ENCODE results near the gene LRAT. TPM values are rescaled to one million over a fixed set of nuclear protein-coding genes. Genes with fewer than 3 reads are reported as not detected.

The LRAT gene
- total RNA-seq, 1 experiment from 2014 or later: not detected

DNA sequence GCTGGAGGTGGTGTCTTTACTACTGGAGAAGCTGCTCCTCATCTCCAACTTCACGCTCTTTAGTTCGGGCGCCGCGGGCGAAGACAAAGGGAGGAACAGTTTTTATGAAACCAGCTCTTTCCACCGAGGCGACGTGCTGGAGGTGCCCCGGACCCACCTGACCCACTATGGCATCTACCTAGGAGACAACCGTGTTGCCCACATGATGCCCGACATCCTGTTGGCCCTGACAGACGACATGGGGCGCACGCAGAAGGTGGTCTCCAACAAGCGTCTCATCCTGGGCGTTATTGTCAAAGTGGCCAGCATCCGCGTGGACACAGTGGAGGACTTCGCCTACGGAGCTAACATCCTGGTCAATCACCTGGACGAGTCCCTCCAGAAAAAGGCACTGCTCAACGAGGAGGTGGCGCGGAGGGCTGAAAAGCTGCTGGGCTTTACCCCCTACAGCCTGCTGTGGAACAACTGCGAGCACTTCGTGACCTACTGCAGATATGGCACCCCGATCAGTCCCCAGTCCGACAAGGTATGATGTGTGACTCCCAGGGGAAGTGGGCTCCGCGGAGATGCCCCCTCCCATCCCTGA is 634 bp downstream of the LRAT start:
- TF ChIP-seq, protein P1, sequence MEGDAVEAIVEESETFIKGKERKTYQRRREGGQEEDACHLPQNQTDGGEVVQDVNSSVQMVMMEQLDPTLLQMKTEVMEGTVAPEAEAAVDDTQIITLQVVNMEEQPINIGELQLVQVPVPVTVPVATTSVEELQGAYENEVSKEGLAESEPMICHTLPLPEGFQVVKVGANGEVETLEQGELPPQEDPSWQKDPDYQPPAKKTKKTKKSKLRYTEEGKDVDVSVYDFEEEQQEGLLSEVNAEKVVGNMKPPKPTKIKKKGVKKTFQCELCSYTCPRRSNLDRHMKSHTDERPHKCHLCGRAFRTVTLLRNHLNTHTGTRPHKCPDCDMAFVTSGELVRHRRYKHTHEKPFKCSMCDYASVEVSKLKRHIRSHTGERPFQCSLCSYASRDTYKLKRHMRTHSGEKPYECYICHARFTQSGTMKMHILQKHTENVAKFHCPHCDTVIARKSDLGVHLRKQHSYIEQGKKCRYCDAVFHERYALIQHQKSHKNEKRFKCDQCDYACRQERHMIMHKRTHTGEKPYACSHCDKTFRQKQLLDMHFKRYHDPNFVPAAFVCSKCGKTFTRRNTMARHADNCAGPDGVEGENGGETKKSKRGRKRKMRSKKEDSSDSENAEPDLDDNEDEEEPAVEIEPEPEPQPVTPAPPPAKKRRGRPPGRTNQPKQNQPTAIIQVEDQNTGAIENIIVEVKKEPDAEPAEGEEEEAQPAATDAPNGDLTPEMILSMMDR (IDR thresholded peaks at IDR 0.05): no peak
- TF ChIP-seq, protein P2, sequence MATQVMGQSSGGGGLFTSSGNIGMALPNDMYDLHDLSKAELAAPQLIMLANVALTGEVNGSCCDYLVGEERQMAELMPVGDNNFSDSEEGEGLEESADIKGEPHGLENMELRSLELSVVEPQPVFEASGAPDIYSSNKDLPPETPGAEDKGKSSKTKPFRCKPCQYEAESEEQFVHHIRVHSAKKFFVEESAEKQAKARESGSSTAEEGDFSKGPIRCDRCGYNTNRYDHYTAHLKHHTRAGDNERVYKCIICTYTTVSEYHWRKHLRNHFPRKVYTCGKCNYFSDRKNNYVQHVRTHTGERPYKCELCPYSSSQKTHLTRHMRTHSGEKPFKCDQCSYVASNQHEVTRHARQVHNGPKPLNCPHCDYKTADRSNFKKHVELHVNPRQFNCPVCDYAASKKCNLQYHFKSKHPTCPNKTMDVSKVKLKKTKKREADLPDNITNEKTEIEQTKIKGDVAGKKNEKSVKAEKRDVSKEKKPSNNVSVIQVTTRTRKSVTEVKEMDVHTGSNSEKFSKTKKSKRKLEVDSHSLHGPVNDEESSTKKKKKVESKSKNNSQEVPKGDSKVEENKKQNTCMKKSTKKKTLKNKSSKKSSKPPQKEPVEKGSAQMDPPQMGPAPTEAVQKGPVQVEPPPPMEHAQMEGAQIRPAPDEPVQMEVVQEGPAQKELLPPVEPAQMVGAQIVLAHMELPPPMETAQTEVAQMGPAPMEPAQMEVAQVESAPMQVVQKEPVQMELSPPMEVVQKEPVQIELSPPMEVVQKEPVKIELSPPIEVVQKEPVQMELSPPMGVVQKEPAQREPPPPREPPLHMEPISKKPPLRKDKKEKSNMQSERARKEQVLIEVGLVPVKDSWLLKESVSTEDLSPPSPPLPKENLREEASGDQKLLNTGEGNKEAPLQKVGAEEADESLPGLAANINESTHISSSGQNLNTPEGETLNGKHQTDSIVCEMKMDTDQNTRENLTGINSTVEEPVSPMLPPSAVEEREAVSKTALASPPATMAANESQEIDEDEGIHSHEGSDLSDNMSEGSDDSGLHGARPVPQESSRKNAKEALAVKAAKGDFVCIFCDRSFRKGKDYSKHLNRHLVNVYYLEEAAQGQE (IDR thresholded peaks at IDR 0.05; ENCODE audit: insufficient read depth in 1 of 2, low read depth in 2 of 2, low read length in 1 of 2): no peak
- peak; percentile 48 for ATAC-seq
- Histone ChIP-seq H3K4me3 (ENCODE audit: low read depth in 2 of 2, low read length in 2 of 2) (peak overlapping the region; percentile 24 to 48; a peak in 3 of 4 replicates), H3K4me1 (ENCODE audit: control insufficient read depth, insufficient read depth, low read length) (no peaks in the 10 kb centered on the region), H3K27me3 (ENCODE audit: control insufficient read depth, insufficient read depth, low read length) (peaks cover 6% of the 10 kb centered on the region; the same call in 1 of the 2 replicates), H3K27ac (ENCODE audit: low read length) (no peak overlapping the region), H3K36me3 (ENCODE audit: control insufficient read depth, insufficient read depth, low read length) (no peaks in the 10 kb centered on the region), H3K9me3 (ENCODE audit: control insufficient read depth, insufficient read depth, low read depth, low read length) (no peaks in the 10 kb centered on the region)
- BruUV-seq (replicated peaks): no TSS peak
- no peak for DNase-seq (ENCODE audit: low read depth, low spot score)
- in situ Hi-C loops (cut with HindIII; ENCODE audit: low pct_unique_long_range_greater_than_20kb, low sequenced_read_pairs) (no loop called here), intact Hi-C loops (cut with micrococcal nuclease; ENCODE audit: unreplicated experiment) (no loop called here)
- ChIA-PET CTCF (no interaction called here), POLR2A (no interaction called here)

DNA sequence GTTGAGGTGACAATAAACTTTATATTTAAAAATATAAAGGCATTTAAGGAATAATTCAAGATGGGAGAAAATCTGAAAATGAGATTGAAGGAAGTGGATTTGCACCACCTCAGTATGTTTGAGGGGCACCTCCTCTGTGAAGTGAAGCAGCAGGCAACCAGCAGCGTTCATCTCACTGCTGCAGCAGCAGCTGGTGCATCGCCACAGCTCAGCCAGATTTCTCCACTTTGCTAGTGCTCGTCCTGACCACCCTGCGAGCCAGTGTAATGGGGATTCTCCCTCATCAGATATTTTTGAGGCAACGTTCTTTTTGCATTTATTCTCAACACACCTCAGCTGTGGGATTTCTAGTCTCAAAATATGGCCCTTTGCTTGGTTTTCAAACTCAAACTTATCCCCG is 13.9 kb downstream of the LRAT start:
- BruUV-seq (replicated peaks): no TSS peak
- TF ChIP-seq TCF7L2 (IDR thresholded peaks at IDR 0.05; ENCODE audit: low read depth, low read length) (no peak), POLR2AphosphoS5 (IDR thresholded peaks at IDR 0.05; ENCODE audit: low read depth, low read length) (no peak), SIN3A (IDR thresholded peaks at IDR 0.05; ENCODE audit: borderline replicate concordance, insufficient read depth, low read depth, low read length) (no peak)
- TF ChIP-seq, protein P2 (IDR thresholded peaks at IDR 0.05; ENCODE audit: insufficient read depth in 1 of 2, low read depth in 2 of 2, low read length in 1 of 2): no peak
- TF ChIP-seq, protein P1 (IDR thresholded peaks at IDR 0.05): no peak
- in situ Hi-C loops (cut with HindIII; ENCODE audit: low pct_unique_long_range_greater_than_20kb, low sequenced_read_pairs): no loop called here
- Histone ChIP-seq H3K9me3 (ENCODE audit: control insufficient read depth, insufficient read depth, low read depth, low read length) (no peaks in the 10 kb centered on the region), H3K27me3 (ENCODE audit: control insufficient read depth, insufficient read depth, low read length) (no peaks in the 10 kb centered on the region), H3K4me3 (ENCODE audit: low read depth in 2 of 2, low read length in 2 of 2) (no peak overlapping the region), H3K36me3 (ENCODE audit: control insufficient read depth, insufficient read depth, low read length) (no peaks in the 10 kb centered on the region), H3K4me1 (ENCODE audit: control insufficient read depth, insufficient read depth, low read length) (no peaks in the 10 kb centered on the region), H3K27ac (ENCODE audit: low read length) (no peak overlapping the region)
- CTCF ChIA-PET: no interaction called here
- POLR2A ChIA-PET: no interaction called here
- DNase-seq (ENCODE audit: low read depth, low spot score) (no peak), ATAC-seq (no peak)
- intact Hi-C loops (cut with micrococcal nuclease; ENCODE audit: unreplicated experiment): no loop called here
